Measurements from ENCODE around the gene FARP1.

- TF ChIP-seq CTCF (conservative IDR thresholded peaks at IDR 0.05) (no peak), ZFX (IDR thresholded peaks at IDR 0.05) (no peak)
Measured at GRCh38 chr13:98204546-98204945, 61.7 kb downstream of the FARP1 start.

All from C4-2B (cell line).